T-cell (primary cell): ENCODE data around the gene TMEM74B. TPM values are rescaled to one million over a fixed set of nuclear protein-coding genes. Genes with fewer than 3 reads are reported as not detected.

Source experiments
- ATAC-seq, 4 experiments: fragments of 200-7000 bp in 3 of 4; fragments of 150-1000 bp in 1 of 4; cut with Tn5 transposase; replicated peaks in 1 of 4; 1 replicate in 3 of 4; 2 replicates in 1 of 4; pipeline ENCODE4 v1.10.0; 2021; ENCODE audit warnings: moderate library complexity in 3 of 4, mild to moderate bottlenecking in 2 of 4, moderate number of reproducible peaks in 1 of 4
- CTCF ChIA-PET, 2 donors: fragments of 300-600 bp; sonication (Branson Sonifier 250); formaldehyde crosslinking; loops; one replicate each; lab custom pipeline; 2022; ENCODE audit warnings: antibody characterized with exemption in 2 of 2; lab: Charles Lee
- POLR2A ChIA-PET, 2 donors: fragments of 300-600 bp; sonication (Branson Sonifier 250); formaldehyde crosslinking; loops; one replicate each; lab custom pipeline; 2022; ENCODE audit warnings: antibody characterized with exemption in 2 of 2; lab: Charles Lee
- DNase-seq, 35 experiments: peaks; one replicate each; pipeline versions ENCODE4 v3.0.0 to v3.0.0-alpha.2; 2013 to 2023
- H3K27ac ChIP-seq: one replicate; pipeline ENCODE4 v1.5.1; 2013; ENCODE audit warnings: low read length
- H3K27me3 ChIP-seq, 2 experiments: replicated peaks in 1 of 2; 1 replicate in 1 of 2; 2 replicates in 1 of 2; pipeline versions ENCODE4 v1.6.1 to v1.7.0; 2013; ENCODE audit warnings: low read length in 1 of 2, mixed read lengths in 1 of 2; ENCODE audit not compliant: control insufficient read depth in 2 of 2, insufficient read depth in 2 of 2; ENCODE audit errors: extremely low read depth in 1 of 2
- H3K36me3 ChIP-seq, 2 donors: 1 replicate in 1 of 2; 2 replicates in 1 of 2; pipeline versions ENCODE4 v1.6.1 to v1.7.0; 2013; ENCODE audit warnings: low read length in 1 of 2; ENCODE audit not compliant: control insufficient read depth in 2 of 2, insufficient read depth in 1 of 2; ENCODE audit errors: extremely low read depth in 1 of 2
- H3K4me1 ChIP-seq, 2 experiments: 1 replicate in 1 of 2; 2 replicates in 1 of 2; pipeline versions ENCODE4 v1.6.1 to v1.7.0; 2013; ENCODE audit warnings: low read length in 2 of 2, mixed read lengths in 1 of 2; ENCODE audit not compliant: insufficient read depth in 2 of 2, control insufficient read depth in 1 of 2; ENCODE audit errors: extremely low read depth in 1 of 2
- H3K4me3 ChIP-seq, 2 donors: 1 replicate in 1 of 2; 2 replicates in 1 of 2; pipeline versions ENCODE4 v1.5.1 to v1.7.0; 2013; ENCODE audit warnings: mild to moderate bottlenecking in 2 of 2, low read length in 1 of 2, moderate library complexity in 1 of 2; ENCODE audit not compliant: control insufficient read depth in 1 of 2; ENCODE audit errors: extremely low read depth in 1 of 2
- H3K9me3 ChIP-seq: 2 replicates; pipeline ENCODE4 v1.7.0; 2013
- H3K27ac Mint-ChIP-seq, 2 donors: one replicate each; pipeline ENCODE4 v1.8.0; 2020 to 2021; ENCODE audit warnings: mild to moderate bottlenecking in 2 of 2, mixed read lengths in 2 of 2
- H3K27me3 Mint-ChIP-seq, 2 donors: one replicate each; pipeline ENCODE4 v1.8.0; 2021 to 2022; ENCODE audit warnings: mixed read lengths in 2 of 2
- H3K36me3 Mint-ChIP-seq: one replicate; pipeline ENCODE4 v1.8.0; 2021; ENCODE audit warnings: mixed read lengths
- H3K4me1 Mint-ChIP-seq, 3 donors: one replicate each; pipeline ENCODE4 v1.8.0; 2020 to 2022; ENCODE audit warnings: mixed read lengths in 3 of 3, mild to moderate bottlenecking in 1 of 3
- H3K4me3 Mint-ChIP-seq, 3 donors: one replicate each; pipeline ENCODE4 v1.8.0; 2020 to 2022; ENCODE audit warnings: mild to moderate bottlenecking in 3 of 3, mixed read lengths in 3 of 3, moderate library complexity in 3 of 3
- H3K9me3 Mint-ChIP-seq, 3 donors: one replicate each; pipeline ENCODE4 v1.8.0; 2020 to 2022; ENCODE audit warnings: mixed read lengths in 3 of 3
- WGBS: methylation state at CpG from one replicate; pipeline ENCODE4 v1.1.5; 2013; ENCODE audit warnings: missing lambda C conversion rate; ENCODE audit not compliant: insufficient coverage; 5-methylcytosine and 5-hydroxymethylcytosine counted together
- total RNA-seq, 35 experiments: library from RNA in 6 of 35; stranded (reverse) in 6 of 35; fragments of 120-200 nt in 1 of 35; gene quantifications; one replicate each; pipeline versions ENCODE4 v1.2.1 to v1.2.4 and lab custom pipeline; 2013 to 2026

The TMEM74B gene
- total RNA-seq (under 1 TPM in 1 of 5 donors, not detected in 4; 0.13 TPM), total RNA-seq (lab: John Stamatoyannopoulos, UW) (0 to 0.37 (median 0.05) reads per million in 29 experiments)
- total RNA-seq (2013): not detected

GRCh38 chr20:1184638-1185315 is at the start of gene TMEM74B:
TSS of gene TMEM74B (minus strand) at chr20:1184981. CDS start at chr20:1183801, 1,180 bp downstream.
- H3K36me3 Mint-ChIP-seq: peaks cover 5% of the 10 kb centered on the region

GRCh38 chr20:1232286-1233111 is 47.7 kb upstream of the TMEM74B start:
- Histone ChIP-seq H3K4me3 (no peak overlapping the region), H3K4me1 (no peaks in the 10 kb centered on the region), H3K27me3 (peaks cover 3 to 17% of the 10 kb centered on the region in 2 experiments), H3K9me3 (no peaks in the 10 kb centered on the region), H3K36me3 (no peaks in the 10 kb centered on the region), H3K27ac (no peak overlapping the region)
- Mint-ChIP-seq H3K4me3 (no peak overlapping the region), H3K27ac (no peak overlapping the region), H3K27me3 (peaks cover 11 to 21% of the 10 kb centered on the region in 2 donors), H3K4me1 (peaks cover 0 to 1% (median under 1%) of the 10 kb centered on the region in 3 donors), H3K9me3 (no peaks in the 10 kb centered on the region), H3K36me3 (no peaks in the 10 kb centered on the region)
- ChIA-PET CTCF (no interaction called here), POLR2A (no interaction called here)
- whole genome bisulfite sequencing: no CpG with 5 or more reads among the region's 3 CpGs
- ATAC-seq (no peak), DNase-seq (no peak)

More at GRCh38 chr20:1184638-1185315, at the start of gene TMEM74B:
- Mint-ChIP-seq H3K4me3 (peak within 1 kb of the TSS; percentile 69 to 77 (median 70)), H3K4me1 (peaks cover 11 to 14% (median 13%) of the 10 kb centered on the region in 3 donors), H3K27ac (peak within 1 kb of the TSS; percentile 6 to 44), H3K27me3 (peaks cover 23 to 32% of the 10 kb centered on the region in 2 donors), H3K9me3 (no peaks in the 10 kb centered on the region)
- ChIA-PET POLR2A (no interaction called here), CTCF (no interaction called here)
- Histone ChIP-seq H3K27me3 (peaks cover 9 to 32% of the 10 kb centered on the region in 2 experiments), H3K27ac (no peak within 1 kb of the TSS), H3K4me3 (no peak within 1 kb of the TSS), H3K9me3 (no peaks in the 10 kb centered on the region), H3K4me1 (peaks cover 0 to 12% of the 10 kb centered on the region in 2 experiments), H3K36me3 (peaks cover 0 to 3% of the 10 kb centered on the region in 2 donors)
- 5% methylated on average over 75 of the region's 76 CpGs for WGBS
- DNase-seq (peak in 1 of 35 experiments; percentile 2), ATAC-seq (peak; percentile 7 to 33 (median 24))

- DNase-seq: no peak
- Mint-ChIP-seq H3K27me3 (peaks cover 11 to 26% of the 10 kb centered on the region in 2 donors), H3K4me3 (no peak overlapping the region)
Measured at GRCh38 chr20:1229541-1229940, 44.8 kb upstream of the TMEM74B start.

GRCh38 chr20:1225783-1226654 is 41.2 kb upstream of the TMEM74B start, which contains the start of gene RAD21L1:
TSS of gene RAD21L1 (plus strand) at chr20:1226044. CDS start at chr20:1228454, 2,410 bp downstream.
- DNase-seq: peak; percentile 49 to 83 (median 74)
- Histone ChIP-seq H3K27me3 (peaks cover 16 to 19% of the 10 kb centered on the region in 2 experiments), H3K4me3 (peak within 1 kb of the TSS; percentile 67 to 84), H3K4me1 (peaks cover 4 to 16% of the 10 kb centered on the region in 2 experiments), H3K36me3 (no peaks in the 10 kb centered on the region), H3K9me3 (no peaks in the 10 kb centered on the region), H3K27ac (no peak within 1 kb of the TSS)
- H3K27ac Mint-ChIP-seq: peak within 1 kb of the TSS; percentile 36 to 69
- WGBS: under 1% methylated on average over 54 of the region's 88 CpGs
- peaks cover 11 to 24% of the 10 kb centered on the region in 2 donors for H3K27me3 Mint-ChIP-seq
- POLR2A ChIA-PET: interaction anchor here in 1 of 2 donors (0.8 kb wide), 1 partner anchor 876 kb away, joined by 3 read pairs; the partner anchor contains the start of gene STK35
- H3K4me3 Mint-ChIP-seq: peak within 1 kb of the TSS; percentile 84 to 86 (median 86)
- no peaks in the 10 kb centered on the region for H3K36me3 Mint-ChIP-seq
- peaks cover 0 to 4% (median 0%) of the 10 kb centered on the region in 3 donors for H3K9me3 Mint-ChIP-seq
- peaks cover 9 to 21% (median 11%) of the 10 kb centered on the region in 3 donors for H3K4me1 Mint-ChIP-seq
- CTCF ChIA-PET: interaction anchor here in 1 of 2 donors (0.7 kb wide), 1 partner anchor 1570 kb away, joined by 3 read pairs; no protein-coding TSS in a partner anchor
- ATAC-seq: peak; percentile 79 to 88 (median 80)

More at GRCh38 chr20:1229541-1229940, 44.8 kb upstream of the TMEM74B start:
- Mint-ChIP-seq H3K9me3 (peaks cover 0 to under 1% (median 0%) of the 10 kb centered on the region in 3 donors), H3K27ac (no peak overlapping the region), H3K36me3 (no peaks in the 10 kb centered on the region), H3K4me1 (peaks cover 7 to 16% (median 9%) of the 10 kb centered on the region in 3 donors)
- no peak overlapping the region for H3K4me3 ChIP-seq
- H3K4me1 ChIP-seq: peaks cover 4 to 16% of the 10 kb centered on the region in 2 experiments
- no peaks in the 10 kb centered on the region for H3K36me3 ChIP-seq
- peaks cover 16 to 19% of the 10 kb centered on the region in 2 experiments for H3K27me3 ChIP-seq
- WGBS: no CpG with 5 or more reads among the region's 3 CpGs
- no peaks in the 10 kb centered on the region for H3K9me3 ChIP-seq
- ATAC-seq: no peak
- H3K27ac ChIP-seq: no peak overlapping the region
- ChIA-PET CTCF (interaction anchor here in 1 of 2 donors (0.9 kb wide), 1 partner anchor 25 kb away, joined by 3 read pairs; no protein-coding TSS in a partner anchor), POLR2A (no interaction called here)

- peaks cover 0 to 4% (median 0%) of the 10 kb centered on the region in 3 donors for H3K9me3 Mint-ChIP-seq
- peaks cover 8 to 17% of the 10 kb centered on the region in 2 donors for H3K27me3 Mint-ChIP-seq
- peak overlapping the region; percentile 36 to 69 for H3K27ac Mint-ChIP-seq
- Histone ChIP-seq H3K36me3 (no peaks in the 10 kb centered on the region), H3K9me3 (no peaks in the 10 kb centered on the region), H3K27me3 (peaks cover 16 to 19% of the 10 kb centered on the region in 2 experiments), H3K27ac (no peak overlapping the region), H3K4me3 (peak overlapping the region in 1 of 2 donors; percentile 32), H3K4me1 (peaks cover 4 to 16% of the 10 kb centered on the region in 2 experiments)
- peaks cover 9 to 23% (median 11%) of the 10 kb centered on the region in 3 donors for H3K4me1 Mint-ChIP-seq
- peak overlapping the region; percentile 67 to 86 (median 75) for H3K4me3 Mint-ChIP-seq
- POLR2A ChIA-PET: interaction anchor here in 1 of 2 donors (0.8 kb wide), 1 partner anchor 877 kb away, joined by 3 read pairs; the partner anchor contains the start of gene STK35
- WGBS: 23% methylated on average over 11 of the region's 30 CpGs
- no peaks in the 10 kb centered on the region for H3K36me3 Mint-ChIP-seq
- ATAC-seq: peak in 3 of 4 experiments; percentile 33 to 36 (median 35)
- CTCF ChIA-PET: no interaction called here
- DNase-seq: peak in 1 of 35 experiments; percentile 33
Measured at GRCh38 chr20:1225263-1225782, 40.5 kb upstream of the TMEM74B start.
